Activated T-cell treated with anti-CD3 and anti-CD28 coated beads, Interleukin-2, amount 50 U/mL, for 1 hour (primary cell): ENCODE results near the gene GPC6.

Source experiments
- DNase-seq: peaks from one replicate; pipeline ENCODE4 v3.0.0-alpha.2; 2020

The GPC6 gene

DNA sequence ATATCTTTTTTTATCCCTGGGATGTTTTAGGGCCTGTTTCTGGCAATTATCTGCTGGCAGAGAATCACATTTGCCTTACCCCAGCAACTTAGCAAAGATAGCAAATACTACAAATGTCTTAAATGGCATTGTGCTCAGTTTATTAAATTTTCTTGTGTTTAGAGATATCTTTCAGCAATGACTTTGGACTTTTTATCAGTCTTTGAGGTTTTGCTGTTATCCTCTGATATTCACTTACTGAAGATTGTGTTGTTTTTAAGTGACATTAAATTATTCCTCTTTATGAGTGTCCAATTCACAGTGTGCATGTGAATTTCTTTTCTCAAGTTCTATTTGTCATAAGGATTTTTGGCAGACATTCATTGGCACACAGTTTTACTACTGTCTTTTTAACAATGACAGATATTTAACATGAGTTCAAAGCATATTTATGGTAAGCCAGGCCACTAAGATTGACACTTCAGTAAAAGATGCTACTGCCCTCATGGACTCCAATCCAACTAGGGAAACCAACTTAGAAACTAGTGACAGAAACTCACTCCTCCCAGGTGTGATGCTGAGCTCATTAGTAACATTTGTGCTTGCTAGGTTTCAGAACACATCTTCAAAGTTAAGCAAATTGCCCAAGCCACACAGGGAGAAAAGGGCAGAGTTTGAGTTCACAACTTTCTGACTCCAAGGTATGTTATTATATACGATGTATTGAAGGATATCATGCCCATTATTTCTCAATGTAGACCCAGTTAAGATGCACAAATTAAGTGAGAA is 481.9 kb downstream of the GPC6 start:
- DNase-seq, result no peak

DNA sequence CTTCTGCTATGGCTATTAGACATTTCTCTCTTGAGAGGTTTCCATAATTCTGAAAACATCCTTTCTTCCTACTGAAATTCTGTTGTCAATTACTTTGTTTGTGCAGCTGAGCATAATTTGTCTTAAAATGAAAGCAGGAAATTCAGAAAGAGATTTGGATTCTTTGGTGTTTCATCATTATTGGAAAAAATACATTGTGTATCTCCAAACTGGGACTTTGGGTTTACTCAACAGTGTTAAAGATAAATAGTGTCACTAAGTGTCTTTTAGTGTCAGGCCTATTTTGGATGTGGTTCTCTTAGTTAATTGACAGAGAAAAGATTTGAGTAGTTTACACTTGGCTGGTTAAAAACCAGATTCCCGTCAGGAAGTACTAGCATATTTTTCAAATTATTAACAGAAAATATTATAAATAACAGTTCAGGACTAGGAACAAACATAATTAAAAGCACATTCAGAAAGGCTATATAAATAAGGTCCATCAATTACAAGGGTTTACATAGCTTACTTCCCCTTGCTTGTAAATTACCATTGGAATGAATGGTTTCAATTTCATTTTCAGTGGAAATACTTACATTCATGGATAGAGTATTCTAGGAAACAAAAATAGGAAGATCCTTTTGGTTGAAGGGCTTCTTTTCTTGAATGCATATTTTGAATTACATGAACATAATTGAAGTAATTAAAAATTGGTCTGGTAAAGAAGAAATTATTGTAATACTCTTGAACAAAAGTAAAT is 483.1 kb downstream of the GPC6 start:
- no peak for DNase-seq

DNA sequence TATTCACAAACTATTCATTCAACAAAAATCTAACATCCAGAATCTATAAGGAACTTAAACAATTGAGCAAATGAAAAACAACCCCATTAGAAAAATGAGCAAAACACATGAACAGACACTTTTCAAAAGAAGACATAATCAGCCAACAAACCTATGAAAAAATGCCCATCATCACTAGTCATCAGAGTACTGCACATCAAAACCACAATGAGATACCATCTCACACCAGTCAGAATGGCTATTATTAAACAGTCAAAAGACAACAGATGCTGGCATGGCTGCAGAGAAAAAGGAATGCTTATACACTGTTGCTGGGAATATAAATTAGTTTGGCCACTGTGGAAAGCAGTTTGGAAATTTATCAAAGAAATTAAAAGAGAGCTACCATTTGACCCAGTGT is 487.6 kb downstream of the GPC6 start:
- no peak for DNase-seq

DNA sequence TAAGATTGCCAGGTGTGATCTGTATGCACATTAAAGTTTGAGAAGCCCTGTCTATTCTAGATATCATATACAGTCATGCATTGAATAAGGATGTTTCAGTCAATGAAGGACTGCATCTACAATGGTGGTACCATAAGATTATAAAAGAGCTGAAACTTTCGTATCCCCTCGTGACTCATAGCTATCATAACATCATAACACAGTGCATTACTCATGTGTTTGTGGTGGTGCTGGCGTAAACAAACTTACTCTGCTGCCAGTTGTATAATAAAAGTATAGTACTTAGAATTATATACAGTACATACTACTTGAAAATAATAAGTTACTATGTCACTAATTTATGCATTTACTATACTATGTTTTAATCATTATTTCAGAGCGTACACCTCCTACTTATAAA is 489.3 kb downstream of the GPC6 start:
- DNase-seq, result no peak

DNA sequence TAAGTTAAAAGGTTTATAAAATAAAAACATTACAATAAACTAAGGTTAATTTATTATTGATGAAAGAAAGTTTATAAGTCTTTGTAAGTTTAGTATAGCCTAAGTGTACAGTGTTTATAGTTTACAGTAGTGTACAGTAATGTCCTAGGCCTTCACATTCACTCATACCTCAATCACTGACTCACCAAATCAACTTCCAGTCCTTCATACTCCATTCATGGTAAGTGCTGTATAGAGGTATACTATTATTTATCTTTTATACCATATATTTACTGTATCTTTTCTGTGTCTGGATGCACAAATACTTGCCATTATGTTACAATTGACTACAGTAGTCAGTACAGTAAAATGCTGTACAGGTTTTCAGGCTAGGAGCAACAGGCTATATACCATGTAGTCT is 490.0 kb downstream of the GPC6 start:
- no peak for DNase-seq

DNA sequence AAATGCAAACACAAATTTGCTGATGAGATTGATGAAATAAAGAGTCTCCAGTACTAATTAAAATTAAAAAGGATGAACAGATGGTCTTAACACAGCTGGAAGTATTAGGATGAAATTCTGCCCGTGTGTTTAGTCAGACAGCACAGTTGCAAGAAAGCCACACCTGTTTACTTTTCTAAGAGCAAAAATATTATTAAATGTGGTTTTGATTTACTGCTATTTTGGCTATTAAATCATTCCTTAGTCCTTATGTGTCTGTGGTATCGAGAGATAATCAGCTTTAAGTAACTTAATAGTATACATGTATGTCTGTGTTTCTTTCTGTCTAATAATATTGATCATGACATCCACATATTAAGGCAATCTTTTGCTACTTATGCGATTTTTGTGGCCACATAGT is 494.9 kb downstream of the GPC6 start:
- DNase-seq, result no peak

DNA sequence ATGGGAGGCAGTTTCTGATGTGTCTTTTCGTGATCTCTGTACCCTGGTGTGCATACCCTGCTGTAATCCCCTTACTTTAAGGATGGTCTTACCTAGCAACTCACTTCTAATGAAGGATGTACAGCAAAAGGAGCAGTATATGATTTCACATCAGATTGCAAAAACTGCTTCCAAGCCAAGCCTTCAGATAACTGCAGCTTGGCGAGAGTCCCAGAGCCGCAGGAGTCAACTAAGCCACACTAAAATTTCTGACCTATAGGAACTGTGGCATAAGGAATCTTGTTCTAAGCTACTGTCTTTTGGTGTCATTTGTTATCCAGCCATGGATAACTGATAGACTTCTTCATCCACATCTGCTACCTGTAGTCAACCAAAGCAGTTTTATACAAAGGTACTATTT is 496.7 kb downstream of the GPC6 start:
- no peak for DNase-seq

DNA sequence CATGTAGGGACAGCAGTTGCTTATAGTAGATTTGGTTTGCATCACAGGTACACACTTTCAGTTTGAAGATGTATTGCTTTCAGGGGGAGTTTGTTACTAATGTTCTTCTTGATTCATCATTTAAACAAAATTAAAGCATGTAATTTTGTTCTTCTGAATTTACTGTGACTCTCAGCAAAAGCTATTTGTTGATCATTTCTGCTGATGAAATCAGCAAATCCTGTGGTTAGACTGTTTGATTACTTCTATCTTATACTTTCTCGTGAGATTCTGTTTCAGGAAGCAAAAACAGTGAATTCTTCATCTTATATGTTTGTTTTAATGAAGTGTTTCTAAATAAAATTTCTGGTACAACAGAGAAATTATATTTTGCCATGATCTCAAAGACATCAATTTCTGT is 497.6 kb downstream of the GPC6 start:
- DNase-seq, result no peak

DNA sequence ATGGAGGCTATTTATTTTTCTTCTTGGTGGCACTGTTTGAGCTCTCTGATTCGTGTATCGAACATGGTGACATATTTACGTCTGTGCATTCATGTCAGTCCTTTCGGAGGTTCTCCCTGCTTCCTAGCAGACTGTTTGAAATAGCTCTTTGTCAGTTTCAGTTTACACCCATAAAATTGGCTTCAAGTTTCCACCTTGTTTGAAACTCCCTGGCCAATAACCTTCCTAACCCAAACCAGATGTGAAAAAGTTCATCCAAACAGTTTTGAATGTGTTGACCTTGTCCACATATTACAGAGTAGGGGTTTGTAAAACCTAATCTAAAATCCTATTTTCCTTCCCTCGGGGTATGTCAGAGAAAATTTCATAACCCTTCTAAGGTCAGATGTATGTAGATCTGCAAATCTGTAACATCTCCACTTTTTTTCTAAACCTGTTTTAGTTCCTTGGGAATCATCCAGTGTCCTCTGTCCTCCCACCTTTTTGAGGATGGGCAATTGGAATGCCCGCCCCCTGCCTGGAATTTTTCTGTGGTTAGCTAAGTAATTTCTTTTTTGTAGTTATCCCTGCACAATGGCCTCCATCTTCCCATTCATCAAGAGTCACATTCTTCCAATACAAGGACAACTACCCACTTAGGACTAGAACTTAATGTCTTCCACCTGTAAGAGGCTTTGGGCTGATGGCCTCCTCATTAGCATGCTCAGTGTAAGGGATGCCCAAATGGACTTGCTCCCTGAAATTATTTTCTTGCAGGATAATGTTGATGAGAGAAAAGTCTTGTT is 499.8 kb downstream of the GPC6 start:
- DNase-seq, result no peak

DNA sequence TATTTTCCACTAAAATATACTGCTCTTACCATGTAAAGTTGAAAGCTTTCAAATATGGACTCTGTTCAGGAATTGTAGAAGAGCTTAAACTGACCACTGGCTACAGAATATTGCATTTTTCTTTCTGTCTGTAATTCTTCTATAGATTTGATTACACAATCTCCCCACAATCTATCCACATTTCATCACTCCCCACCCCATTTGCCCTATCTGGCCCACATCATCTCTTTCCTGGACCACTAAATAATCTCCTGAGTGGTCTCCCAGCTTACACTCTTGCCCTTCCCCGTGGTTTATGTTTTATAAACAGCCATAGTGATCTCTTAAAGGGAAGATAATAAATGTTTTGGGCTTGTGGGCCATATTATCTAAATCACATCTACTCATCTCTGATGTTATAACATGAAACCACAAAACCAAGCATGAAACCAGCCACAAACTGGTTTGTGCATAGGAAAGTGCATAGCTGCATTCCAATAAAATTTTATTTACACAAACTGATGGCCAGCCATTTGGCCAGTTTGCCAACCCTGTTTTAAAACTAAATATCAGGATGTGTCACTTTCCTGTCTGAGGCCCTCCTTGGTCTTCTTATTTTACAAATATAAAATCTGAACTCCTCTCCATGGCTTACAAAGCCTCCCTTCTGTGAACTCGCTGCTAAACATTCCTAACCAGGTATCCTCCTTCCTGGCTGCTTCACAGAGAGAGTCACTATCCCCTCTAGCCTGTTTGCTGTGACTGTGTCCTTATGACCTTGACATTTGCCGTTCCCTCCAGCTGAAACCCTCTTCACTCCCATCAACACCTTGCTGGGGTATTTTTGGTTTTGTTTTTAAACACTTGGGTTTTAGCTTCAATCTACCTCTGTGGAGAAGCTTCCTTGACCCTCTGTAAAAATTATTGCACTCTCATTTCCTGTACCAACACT is 500.9 kb downstream of the GPC6 start:
- no peak for DNase-seq

DNA sequence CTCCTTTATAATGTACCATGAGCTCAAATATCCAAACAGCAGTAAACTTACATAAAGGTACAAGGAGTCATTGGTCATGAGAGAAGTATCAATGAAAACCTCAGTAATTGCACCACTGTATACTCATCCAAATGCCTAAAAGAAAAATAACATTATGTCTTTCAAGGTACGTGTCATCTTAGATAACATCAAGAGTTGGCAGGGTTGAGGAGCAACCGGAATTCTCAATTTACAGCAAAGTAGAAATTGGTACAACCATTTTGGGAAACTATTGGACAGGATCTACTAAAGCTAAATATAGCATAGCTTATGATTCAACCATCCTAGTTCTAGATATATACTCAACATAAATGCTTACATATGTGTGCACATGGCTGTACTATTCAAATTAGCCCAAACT is 502.8 kb downstream of the GPC6 start:
- no peak for DNase-seq

DNA sequence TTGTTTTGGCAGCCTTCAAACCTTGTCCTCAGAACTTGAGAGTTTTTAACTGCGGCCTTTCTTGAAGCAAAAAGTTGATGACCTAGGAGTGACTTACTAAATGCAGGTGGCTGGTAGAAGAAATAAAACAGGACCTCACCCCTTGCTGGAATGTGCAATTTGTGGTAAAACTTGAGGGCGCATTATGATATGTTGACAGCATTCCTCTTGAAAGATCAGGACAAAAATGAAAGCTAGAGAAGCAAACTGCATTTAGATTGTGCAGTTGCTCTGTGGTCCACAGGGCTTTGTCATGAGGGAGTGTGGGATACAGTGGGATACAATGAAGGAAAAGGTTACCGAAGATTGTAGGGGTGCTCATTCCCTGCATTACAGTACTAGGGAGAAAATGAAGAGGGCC is 504.2 kb downstream of the GPC6 start:
- DNase-seq, result no peak

DNA sequence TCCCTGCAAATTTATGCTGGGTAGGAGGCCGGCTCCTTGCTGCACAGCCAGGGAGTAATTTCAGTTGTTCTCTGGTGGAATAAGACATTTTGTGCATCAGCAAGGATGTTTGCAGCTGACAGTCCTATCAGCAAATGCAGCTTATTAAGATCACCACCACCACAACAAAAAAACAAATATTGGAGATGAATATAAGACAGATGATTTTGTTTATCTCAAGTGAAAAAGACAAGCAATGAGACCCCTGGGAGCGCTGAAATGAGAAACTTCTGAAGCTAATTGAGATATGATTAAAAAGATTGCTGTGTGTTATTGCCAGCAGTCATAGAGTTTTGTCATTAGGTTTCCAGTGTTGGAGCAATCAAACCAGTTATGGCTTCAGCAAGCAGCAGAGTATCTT is 505.6 kb downstream of the GPC6 start:
- no peak for DNase-seq

DNA sequence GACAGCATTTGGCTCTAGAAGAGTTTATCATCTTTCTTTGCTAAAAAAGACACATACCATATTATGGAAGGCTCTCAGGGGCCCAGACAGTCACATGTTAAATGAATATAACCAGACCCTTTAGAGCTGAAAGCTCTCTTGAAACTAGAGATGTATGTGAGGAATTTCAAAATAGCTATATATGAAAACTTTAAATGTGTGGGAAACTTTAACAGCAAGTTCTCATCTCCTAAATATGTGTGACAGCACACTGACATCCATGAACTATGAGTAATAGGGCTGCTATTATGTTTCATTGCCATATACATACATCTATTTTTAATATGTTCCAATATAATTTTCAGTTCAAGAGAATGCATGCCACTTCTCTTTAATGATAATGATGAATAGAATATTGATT is 509.5 kb downstream of the GPC6 start:
- no peak for DNase-seq

DNA sequence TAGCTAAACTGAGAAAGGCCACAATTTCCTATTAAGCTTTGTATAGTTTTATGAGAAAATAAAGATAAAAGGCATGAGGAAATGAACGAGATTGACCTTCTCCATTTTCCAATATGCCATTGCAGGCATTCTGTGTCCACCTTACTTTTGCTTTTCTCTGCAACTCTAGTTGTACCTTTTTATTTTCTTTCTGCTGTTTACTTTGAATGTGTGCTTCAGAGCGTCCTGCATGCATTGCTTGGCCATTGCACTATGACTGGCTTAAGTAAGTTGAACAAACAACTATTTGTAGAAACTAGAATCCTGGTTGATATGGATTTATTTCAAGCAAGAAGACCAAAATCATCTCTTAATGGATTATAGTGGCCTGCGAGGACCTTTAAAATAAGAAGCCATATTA is 510.3 kb downstream of the GPC6 start:
- no peak for DNase-seq

DNA sequence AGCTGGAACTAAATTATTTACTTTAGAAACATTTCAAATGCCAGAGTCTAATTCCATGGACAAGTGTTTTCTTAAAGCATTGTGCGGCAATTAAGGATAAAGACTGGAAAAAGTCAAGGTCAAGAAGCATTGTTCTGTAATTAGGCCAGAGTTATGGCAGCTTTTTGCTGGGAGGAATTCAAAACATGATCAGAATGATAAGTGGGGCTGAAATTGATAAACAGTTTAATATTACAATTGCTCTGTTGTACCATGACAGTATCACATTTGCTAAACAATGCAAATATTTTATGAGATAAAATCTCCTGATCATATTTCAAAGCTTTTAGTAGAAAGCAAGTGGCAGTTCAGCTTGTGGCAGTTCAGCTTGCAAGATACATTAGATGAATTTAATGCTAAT is 513.7 kb downstream of the GPC6 start:
- DNase-seq, result no peak

DNA sequence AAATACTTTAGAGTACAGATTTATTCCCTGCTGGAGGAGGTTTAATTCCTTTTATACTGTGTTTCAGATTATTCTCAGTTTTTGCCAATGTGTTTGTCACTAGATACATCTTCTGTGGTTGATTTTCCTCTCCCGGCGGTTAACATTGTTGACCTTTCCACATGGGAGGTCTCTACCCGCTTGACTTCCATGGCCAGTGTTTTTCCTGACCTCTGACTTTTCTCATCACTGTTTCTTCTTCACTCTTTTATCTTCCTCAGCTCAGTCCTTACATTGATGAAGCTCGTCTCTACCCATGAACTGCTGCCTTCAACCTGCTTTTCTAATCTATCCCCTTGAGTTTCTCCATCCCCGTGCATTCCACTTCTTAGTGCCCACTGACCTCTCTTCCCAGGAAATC is 517.4 kb downstream of the GPC6 start:
- DNase-seq, result no peak

DNA sequence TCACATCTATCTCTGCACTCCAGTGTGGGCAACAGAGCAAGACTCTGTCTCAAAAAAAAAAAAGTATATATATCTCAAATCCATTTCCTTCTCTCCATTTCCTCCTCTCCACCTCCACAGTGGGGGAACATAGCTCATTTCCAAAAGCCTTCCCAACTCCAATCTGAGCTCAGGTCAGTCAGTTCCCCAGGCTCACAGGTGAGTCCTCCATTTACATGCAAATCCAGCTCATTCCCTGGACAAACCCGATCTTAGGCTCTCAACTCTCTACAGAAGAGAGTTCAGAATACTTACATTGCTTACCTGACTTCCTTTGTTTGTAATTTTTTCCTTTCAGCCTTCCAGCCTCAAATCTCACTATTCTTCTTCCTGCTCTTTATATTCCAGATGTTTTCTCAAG is 518.3 kb downstream of the GPC6 start:
- no peak for DNase-seq

DNA sequence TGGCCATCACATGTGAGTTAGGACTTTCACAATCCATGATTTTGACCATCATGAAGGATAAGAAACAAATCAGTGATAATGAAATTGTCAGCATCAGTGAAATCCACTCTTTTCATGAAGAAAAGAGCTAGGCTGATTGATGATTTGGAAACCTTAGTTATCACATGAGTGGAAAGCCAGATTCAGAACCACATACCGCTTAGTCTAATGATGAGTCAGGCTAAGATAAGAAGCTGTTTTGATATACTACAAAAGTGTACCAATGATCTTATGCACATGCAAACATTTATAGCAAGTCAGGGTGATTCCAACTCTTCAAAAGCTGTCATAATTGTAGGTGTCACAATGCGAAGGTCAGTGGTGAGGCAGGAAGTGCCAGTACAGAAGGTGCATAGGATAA is 519.3 kb downstream of the GPC6 start:
- DNase-seq, result no peak

DNA sequence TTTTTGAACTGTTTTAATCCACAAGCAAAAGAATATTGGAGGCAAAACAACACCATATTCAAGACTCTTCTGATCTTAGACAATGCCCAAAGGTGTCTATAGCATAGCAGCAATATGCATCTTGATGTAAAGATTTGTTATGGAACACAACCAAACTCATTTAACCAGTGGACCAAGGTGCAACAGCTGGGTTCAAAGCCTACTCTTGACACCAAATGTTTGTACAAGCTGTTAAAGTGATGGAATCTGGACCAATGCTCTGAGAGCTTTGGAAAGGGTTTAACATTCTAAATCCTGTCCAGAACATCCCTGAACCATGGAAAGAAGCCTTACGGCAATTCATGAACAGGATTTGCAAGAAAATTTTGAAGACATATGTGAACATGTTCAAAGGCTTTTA is 520.0 kb downstream of the GPC6 start:
- no peak for DNase-seq

DNA sequence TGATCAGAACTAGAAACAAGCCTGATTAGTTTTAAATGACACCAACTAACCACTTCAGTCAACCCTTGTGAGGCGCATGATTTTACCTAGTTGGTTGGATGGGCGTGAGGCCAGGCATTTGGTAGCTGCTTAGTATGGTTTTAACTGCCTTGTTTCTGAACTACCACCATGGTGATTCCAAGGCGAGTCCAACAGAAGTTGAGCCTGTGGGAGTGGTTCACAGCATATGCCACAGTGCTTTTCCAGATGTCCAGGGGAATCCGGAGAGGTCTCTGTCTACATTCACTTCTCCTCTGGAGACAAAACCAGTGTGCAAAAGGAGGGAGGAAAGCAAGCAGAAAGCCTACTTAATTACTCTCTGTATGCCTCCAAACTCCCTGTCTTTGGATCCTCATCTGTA is 524.1 kb downstream of the GPC6 start:
- no peak for DNase-seq

DNA sequence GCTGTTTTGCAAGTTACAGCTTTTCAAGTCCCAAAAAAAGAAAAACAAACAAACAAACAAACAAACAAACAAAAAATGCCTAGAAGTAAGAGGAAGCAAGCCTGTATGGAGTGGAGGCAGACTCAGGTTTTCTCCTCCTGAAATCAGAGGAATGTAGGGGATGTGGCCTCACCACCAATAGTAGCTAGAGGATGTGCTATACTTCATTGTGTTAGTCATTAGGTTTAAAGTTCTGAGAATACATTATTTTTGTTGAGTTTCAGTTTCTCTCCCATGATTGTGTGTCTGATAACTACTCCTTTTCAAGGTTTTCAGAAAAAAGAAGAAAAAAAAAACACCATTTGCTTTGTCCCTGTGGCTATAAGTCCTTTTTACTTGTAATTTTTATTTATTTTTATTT is 524.5 kb downstream of the GPC6 start:
- no peak for DNase-seq

DNA sequence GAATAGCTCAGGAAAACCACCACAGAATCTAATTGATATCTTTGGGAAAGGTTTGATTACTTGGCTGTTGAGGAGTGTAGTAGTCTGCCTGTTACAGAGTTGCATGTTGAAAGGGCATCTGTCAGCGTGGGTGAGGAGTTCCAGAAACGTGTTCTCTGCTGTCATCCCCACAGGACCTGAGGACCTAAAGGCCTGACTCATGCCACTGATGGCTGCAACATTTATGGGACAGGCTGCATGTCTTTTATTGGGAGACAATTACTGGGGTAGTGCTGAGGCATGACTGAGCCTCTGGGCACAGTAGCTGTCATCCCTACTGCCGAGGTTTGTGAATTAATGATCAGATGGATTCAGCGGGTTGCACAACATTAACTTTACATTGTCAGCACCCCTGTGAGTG is 525.9 kb downstream of the GPC6 start:
- DNase-seq, result no peak
